ENCODE measurements around the gene PPP1R11. TPM values are rescaled to one million over a fixed set of nuclear protein-coding genes. Genes with fewer than 3 reads are reported as not detected.

The PPP1R11 gene
- total RNA-seq, 1 donor from 2014 or later, result 22.7 TPM

DNA sequence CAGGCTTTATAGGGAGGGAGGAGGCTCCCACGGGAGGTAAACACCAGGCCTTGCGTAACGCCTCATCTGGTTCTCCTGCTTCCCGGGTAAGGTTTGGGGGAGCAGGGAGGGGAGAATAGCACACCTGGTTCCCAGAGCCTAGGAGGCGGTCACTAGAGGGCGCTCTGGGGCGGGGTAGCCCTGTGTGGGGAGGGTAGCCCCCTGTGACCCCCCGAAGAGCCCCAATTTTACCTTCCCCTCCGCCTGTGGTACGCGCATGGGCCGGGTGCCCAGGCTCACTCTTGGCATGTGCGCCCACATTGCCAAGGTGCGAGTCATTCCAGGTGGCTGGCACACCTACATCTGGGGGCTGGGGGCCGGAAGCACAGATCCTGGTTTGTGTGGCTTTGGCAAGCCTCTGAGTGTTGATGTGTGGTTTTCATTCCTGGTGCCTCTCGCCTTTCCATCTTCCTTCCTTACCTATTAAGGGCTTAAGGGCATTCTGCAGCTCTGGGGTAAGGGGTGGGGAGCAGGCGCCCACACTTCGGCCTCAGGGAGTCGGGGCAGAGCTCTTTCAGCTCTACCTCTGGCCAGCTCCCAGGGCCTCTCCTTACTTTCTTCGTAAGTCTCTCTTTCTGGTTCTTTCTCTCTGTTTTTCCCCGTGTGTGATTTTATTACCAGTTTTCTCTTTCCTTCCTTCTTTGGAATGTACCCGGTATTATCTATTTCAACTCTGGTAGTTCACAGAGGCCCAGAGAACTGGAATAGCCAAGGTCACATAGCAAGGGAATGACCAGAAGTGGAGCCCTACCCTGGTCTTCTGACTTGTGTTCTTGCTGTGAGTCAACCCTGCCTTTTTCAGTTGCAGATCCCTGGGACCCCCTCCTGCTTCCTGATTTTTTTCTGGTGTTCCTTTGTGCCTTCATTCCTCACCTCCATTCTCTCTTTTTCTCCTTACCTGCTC, 9.1 kb downstream of the PPP1R11 start:
- H3K4me1 Mint-ChIP-seq, result peaks cover 12% of the 10 kb centered on the region
- peak overlapping the region; percentile 80 for H3K4me3 Mint-ChIP-seq
- H3K9ac ChIP-seq, result no peak overlapping the region
- H3K36me3 Mint-ChIP-seq, result peaks cover 5% of the 10 kb centered on the region
- H2AFZ ChIP-seq (replicated peaks), result peak overlapping the region; percentile 91
- H3F3A ChIP-seq (ENCODE audit: low read depth), result peaks cover 7% of the 10 kb centered on the region
- no peak overlapping the region for H3K27ac ChIP-seq
- no peaks in the 10 kb centered on the region for H3K36me3 ChIP-seq
- peak overlapping the region; percentile 96 for H3K4me2 ChIP-seq
- TF ChIP-seq, protein P1, sequence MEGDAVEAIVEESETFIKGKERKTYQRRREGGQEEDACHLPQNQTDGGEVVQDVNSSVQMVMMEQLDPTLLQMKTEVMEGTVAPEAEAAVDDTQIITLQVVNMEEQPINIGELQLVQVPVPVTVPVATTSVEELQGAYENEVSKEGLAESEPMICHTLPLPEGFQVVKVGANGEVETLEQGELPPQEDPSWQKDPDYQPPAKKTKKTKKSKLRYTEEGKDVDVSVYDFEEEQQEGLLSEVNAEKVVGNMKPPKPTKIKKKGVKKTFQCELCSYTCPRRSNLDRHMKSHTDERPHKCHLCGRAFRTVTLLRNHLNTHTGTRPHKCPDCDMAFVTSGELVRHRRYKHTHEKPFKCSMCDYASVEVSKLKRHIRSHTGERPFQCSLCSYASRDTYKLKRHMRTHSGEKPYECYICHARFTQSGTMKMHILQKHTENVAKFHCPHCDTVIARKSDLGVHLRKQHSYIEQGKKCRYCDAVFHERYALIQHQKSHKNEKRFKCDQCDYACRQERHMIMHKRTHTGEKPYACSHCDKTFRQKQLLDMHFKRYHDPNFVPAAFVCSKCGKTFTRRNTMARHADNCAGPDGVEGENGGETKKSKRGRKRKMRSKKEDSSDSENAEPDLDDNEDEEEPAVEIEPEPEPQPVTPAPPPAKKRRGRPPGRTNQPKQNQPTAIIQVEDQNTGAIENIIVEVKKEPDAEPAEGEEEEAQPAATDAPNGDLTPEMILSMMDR (IDR thresholded peaks at IDR 0.05), result peak; percentile 75
- no peak for TF ChIP-seq EZH2phosphoT487 (IDR thresholded peaks at IDR 0.05)
- TF ChIP-seq EZH2 (IDR thresholded peaks at IDR 0.05), result no peak
- no peaks in the 10 kb centered on the region for H3K9me3 ChIP-seq (ENCODE audit: low read depth)
- peak overlapping the region; percentile 61 for H3K4me3 ChIP-seq
- H3K27ac Mint-ChIP-seq, result no peak overlapping the region
- H3K4me1 ChIP-seq, result peaks cover 17% of the 10 kb centered on the region
- peaks cover 94% of the 10 kb centered on the region for H3K27me3 ChIP-seq
- H4K20me1 ChIP-seq (ENCODE audit: low read depth), result no peaks in the 10 kb centered on the region
- DNase-seq (ENCODE audit: low spot score), result peak; percentile 59
- H3K79me2 ChIP-seq (ENCODE audit: low read depth), result no peaks in the 10 kb centered on the region
- peaks cover 8% of the 10 kb centered on the region for H3K9me3 Mint-ChIP-seq
- H3K27me3 Mint-ChIP-seq (ENCODE audit: insufficient read depth, low read depth), result peaks cover 62% of the 10 kb centered on the region

DNA sequence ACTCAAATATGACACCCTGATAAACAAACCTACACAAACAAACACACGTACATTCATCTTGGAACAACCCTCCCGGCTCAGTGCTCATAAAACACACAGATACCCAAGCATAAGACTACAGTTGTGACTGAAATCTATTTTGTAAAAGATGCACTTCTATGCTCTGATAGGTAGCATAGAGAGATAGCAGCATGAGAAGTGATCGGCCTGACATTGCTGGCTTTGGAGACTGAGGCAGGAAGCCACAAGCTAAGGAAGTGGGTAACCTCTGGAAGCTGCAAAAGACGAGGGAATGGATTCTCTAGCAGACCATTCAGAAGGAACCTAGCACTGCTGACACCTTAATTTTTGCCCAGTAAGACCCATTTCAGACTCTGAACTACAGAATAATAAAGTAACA, 10.2 kb downstream of the PPP1R11 start:
- Histone ChIP-seq H3K4me1 (peaks cover 10% of the 10 kb centered on the region), H3K27me3 (peaks cover 82% of the 10 kb centered on the region), H3K79me2 (ENCODE audit: low read depth) (no peaks in the 10 kb centered on the region), H4K20me1 (ENCODE audit: low read depth) (no peaks in the 10 kb centered on the region), H2AFZ (replicated peaks) (no peak overlapping the region), H3K36me3 (no peaks in the 10 kb centered on the region), H3K27ac (no peak overlapping the region), H3K9ac (no peak overlapping the region), H3K9me3 (ENCODE audit: low read depth) (no peaks in the 10 kb centered on the region), H3F3A (ENCODE audit: low read depth) (peaks cover 7% of the 10 kb centered on the region), H3K4me3 (no peak overlapping the region), H3K4me2 (no peak overlapping the region)
- Mint-ChIP-seq H3K4me3 (no peak overlapping the region), H3K36me3 (no peaks in the 10 kb centered on the region), H3K4me1 (peaks cover 8% of the 10 kb centered on the region), H3K27ac (no peak overlapping the region), H3K9me3 (peaks cover 1% of the 10 kb centered on the region), H3K27me3 (ENCODE audit: insufficient read depth, low read depth) (peaks cover 53% of the 10 kb centered on the region)
- DNase-seq (ENCODE audit: low spot score), result no peak
- no peak for TF ChIP-seq EZH2phosphoT487 (IDR thresholded peaks at IDR 0.05)
- TF ChIP-seq, protein P1 (IDR thresholded peaks at IDR 0.05), result no peak
- no peak for TF ChIP-seq EZH2 (IDR thresholded peaks at IDR 0.05)

DNA sequence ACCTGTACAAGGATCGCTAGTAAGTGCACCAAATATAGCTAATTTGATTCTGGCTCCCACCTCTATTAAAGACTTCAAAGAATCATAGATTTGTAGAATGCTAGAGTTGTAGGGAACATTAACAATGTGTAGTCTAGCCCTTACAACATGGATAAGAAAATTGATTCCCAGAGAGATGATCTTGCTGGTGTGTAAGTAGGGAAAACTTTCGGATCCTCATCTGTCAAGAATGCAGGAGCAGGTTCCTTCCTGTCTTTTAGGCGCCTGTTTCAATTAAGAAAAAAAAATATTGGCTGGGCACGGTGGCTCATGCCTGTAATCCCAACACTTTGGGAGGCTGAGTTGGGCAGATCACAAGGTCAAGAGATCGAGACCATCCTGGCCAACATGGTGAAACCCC, 20.9 kb downstream of the PPP1R11 start:
- H3K27me3 ChIP-seq, result peaks cover 53% of the 10 kb centered on the region
- H3K4me1 Mint-ChIP-seq, result no peaks in the 10 kb centered on the region
- no peak overlapping the region for H3K4me3 ChIP-seq
- H3K27ac Mint-ChIP-seq, result no peak overlapping the region
- no peaks in the 10 kb centered on the region for H3K79me2 ChIP-seq (ENCODE audit: low read depth)
- H4K20me1 ChIP-seq (ENCODE audit: low read depth), result no peaks in the 10 kb centered on the region
- H3F3A ChIP-seq (ENCODE audit: low read depth), result no peaks in the 10 kb centered on the region
- no peak overlapping the region for H2AFZ ChIP-seq (replicated peaks)
- TF ChIP-seq EZH2 (IDR thresholded peaks at IDR 0.05), result no peak
- TF ChIP-seq, protein P1 (IDR thresholded peaks at IDR 0.05), result no peak
- TF ChIP-seq EZH2phosphoT487 (IDR thresholded peaks at IDR 0.05), result no peak
- no peak overlapping the region for H3K9ac ChIP-seq
- DNase-seq (ENCODE audit: low spot score), result no peak
- H3K36me3 Mint-ChIP-seq, result no peaks in the 10 kb centered on the region
- peaks cover 20% of the 10 kb centered on the region for H3K27me3 Mint-ChIP-seq (ENCODE audit: insufficient read depth, low read depth)
- no peak overlapping the region for H3K27ac ChIP-seq
- no peaks in the 10 kb centered on the region for H3K36me3 ChIP-seq
- H3K4me1 ChIP-seq, result no peaks in the 10 kb centered on the region
- H3K4me3 Mint-ChIP-seq, result no peak overlapping the region
- no peak overlapping the region for H3K4me2 ChIP-seq
- peaks cover 7% of the 10 kb centered on the region for H3K9me3 Mint-ChIP-seq
- no peaks in the 10 kb centered on the region for H3K9me3 ChIP-seq (ENCODE audit: low read depth)

Data from neural progenitor cell (in vitro differentiated cells).